Activated CD8-positive, alpha-beta memory T cell treated with anti-CD3 and anti-CD28 coated beads for 24 hours (primary cell): Measurements from ENCODE around the gene PRRT1B.
"Not testable (repeated sequence)": the region's sequence is repeated elsewhere in the genome, so short reads cannot be mapped to it uniquely, and the experiment has no call there.

Source experiments
- DNase-seq: peaks from one replicate; pipeline ENCODE4 v3.0.0-alpha.2; 2020

Gene PRRT1B

GRCh38 chr9:131523086-131523388 is 22.3 kb upstream of the PRRT1B start:
- DNase-seq, result no peak

- DNase-seq, result no peak
These were observed 21.6 kb upstream of the PRRT1B start for GRCh38 chr9:131523451-131524435.

DNA sequence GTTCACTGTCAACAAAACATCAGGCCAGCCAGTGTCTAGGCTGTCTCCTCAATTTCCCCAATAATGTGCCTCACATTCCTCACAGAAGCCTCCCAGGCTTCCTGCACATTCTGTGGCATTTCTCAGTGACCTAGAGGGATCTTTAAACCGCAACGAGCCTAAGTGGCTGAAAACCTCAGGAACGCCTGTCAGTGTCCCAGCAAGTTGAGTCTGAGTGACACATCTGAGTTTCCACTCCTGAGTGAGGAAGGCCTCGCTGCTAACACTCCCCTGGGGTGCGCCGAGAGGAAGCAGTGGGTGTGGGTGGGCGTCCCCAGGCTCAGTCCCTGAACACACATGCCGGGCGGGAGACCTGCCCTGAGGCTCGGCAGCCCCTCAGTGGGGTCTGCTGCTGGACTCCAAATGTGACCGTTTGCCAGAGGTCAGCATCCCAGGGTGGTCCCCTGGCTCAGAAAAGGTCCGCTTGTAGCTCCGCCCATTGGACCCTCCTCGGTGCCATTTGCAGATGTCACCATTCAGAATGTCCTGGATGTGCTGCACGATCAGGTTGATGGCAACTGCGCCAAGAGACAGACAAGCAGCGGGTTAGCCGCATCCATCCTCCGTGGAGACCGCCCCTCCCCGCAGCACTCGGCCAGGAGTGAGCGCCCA is 20.5 kb upstream of the PRRT1B start:
- no peak for DNase-seq

DNA sequence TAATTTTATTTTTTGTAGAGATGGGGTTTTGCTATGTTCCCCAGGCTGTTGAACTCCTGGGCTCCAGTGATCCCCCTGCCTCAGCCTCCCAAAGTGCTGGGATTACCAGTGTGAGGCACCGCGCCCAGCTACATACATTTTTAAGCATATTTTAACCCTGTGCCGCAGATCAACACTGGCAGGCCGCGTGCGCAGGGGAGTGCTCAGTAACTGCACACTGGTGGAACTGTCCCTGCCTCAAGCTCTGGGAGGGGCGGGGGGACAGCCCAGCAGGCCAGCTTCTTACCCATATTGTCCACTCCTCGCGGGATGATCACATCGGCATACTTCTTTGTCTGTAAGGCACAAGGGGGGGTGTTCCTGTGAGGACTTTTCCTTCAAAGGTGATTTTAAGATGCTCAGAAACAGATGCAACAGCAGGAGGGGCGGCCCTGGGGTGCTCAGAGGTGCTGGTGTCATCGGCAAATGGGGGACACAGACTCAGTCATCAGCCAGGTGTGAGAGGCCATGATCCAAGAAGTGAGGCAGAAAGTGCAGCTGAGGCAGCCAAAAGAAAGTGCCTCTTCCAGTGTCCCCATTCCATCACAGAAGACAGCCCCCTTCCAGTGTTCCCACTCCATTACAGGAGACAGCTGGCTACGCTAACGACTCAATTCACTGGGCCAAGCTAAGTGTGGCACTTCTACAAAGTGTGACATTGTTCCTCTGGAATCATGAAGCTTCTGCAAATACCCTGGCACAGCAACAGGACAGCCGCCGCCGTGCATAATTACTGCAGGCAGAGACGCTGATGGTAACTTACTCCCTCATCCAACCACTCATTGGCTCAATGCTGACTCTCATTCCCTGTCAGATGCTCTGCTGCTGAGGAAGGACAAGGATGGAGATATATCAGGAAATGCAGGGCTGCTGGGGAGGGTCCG is 19.4 kb upstream of the PRRT1B start:
- DNase-seq, result no peak

DNA sequence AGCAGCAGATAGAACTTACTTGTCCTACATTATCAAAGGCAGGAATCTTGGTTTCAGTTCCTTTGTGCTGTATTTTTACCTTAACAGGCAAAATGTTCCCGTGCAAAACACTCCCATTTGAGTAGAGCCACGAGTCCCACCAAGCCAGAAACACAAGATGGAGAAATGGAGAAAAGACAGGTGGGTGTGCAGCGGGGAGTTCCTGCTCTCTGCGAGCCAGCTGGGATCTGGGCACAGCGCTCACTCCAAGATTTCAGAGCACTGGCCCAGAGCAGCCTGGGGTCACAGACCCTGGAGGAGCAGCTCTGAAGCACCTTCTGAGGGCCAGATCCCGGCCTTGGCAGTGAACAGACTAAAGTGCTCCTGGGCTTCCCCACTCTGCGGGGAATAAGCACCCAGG is 17.1 kb upstream of the PRRT1B start:
- DNase-seq, result no peak

DNA sequence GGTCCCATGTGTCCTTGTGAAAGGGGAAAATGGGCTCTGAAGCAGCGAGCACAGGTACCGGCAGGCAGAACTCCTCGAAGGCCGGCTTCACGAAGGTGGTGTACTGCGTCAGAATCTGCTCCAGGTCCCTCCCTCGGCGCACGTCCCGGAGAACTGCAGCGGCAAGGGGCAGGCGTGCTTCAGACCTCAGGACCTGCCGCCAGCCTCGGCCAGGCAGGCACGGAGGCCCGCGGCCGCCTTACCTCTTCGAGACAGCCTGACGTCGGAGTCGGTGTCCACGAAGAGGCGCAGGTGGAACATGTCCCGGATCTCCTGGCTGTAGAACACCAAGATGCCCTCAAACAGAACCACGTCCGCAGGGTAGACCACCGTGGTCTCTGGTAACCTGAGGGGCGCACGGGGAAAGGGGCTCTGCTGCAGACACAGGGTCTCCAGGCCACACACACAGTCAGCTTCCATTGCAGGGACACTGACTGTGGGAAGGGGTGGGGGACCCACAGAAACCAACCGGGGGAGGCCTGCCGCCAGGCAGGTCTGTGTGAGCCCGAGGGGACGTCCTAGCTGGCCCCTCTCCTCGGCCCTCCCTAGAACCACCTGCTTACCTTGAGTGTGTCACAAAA is 16.3 kb upstream of the PRRT1B start:
- DNase-seq, result no peak

- DNase-seq, result no peak
These were observed 15.5 kb upstream of the PRRT1B start for GRCh38 chr9:131529597-131530545.

DNA sequence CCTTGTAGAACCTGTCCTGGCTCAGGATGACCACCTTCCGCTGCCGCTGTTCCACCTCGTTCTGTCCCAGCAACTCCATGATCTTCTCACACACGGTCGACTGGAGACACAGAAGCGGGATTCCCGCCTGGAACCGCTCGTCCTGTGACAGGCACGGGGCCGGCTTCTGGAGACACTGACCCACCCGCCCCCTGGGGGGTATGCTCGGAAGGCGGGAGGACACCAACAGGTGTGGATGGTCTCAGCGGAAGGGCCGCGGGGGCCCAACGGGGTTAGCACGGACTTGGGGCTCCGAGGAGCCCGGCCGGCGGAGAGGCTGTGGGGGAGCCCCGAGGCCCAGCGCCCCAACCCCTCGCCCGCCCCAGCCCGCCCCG is 14.8 kb upstream of the PRRT1B start:
- no peak for DNase-seq

DNA sequence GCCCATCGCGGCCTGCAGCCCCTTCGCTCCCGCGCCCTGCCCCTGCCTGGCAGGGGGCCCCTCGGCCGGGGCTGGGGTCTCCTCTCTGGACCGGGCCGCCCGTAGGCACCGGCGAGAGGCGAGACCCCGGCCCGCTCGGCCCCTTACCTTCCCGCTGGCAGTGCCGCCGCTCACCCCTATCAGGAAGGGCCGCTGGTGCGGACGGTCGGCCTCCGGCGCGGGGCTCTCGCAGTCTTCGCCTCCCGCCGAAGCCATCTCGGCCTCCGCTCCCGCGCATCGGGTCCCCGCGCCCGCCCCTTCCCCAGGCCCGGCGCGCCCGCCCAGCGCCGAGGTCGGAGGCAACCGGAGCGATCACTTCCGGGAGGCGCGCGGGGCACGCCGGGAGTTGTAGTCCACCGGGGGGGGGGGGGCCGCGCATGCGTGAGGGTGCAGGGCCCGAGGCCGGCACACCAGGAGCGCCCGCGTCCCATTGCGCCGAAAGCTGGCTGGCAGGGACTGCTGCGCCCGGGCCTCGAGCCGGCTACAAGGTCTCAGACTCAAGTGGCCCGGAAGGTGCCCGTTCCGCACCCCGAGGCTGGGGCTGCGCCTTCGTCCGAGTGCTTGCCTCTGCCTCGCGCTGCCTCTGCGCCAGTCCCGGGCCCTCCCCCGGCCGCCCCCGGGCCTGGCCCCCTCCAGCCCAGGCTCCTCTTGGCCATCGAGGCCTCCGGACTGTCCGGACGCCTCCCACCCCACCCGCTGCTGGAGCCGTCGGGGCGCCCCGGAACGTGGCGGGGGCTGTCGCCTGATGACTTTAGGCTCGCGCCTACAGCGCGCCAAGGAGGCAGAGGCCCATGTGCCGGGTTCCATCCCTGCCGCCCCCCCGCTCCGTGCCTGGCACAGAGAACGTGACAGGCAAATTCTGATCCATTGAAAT is 14.1 kb upstream of the PRRT1B start, which contains the start of gene UCK1:
TSS of gene UCK1 (minus strand) at position 344 of the 913 bp plus-strand sequence. CDS start at position 255, 89 bp downstream.
- DNase-seq, result peak; percentile 87

DNA sequence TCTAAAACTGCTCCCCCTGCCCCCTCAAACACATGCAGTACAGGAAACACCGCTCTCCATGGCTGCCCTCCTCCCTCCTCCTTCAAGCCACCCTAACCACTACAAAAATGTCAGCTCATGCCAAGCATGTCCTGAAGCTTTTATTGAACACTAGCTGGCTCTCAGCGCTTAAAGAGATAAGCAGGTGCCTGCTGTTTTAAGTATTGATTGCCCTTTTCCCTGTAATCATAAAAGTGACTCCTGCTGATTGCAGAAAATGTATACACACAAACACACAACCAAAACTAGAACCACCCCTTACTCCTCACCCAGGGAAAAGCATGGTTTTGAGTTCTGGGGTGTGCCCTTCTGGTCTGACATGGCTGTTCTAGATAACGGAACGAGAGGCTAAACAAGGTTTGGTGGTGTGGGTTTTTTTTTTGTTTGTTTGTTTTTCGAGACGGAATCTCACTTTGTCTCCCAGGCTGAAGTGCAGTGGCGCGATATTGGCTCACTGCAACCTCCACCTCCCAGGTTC is 10.5 kb upstream of the PRRT1B start:
- no peak for DNase-seq

- DNase-seq, result no peak
These were observed 7.4 kb upstream of the PRRT1B start for GRCh38 chr9:131537946-131538345.

DNA sequence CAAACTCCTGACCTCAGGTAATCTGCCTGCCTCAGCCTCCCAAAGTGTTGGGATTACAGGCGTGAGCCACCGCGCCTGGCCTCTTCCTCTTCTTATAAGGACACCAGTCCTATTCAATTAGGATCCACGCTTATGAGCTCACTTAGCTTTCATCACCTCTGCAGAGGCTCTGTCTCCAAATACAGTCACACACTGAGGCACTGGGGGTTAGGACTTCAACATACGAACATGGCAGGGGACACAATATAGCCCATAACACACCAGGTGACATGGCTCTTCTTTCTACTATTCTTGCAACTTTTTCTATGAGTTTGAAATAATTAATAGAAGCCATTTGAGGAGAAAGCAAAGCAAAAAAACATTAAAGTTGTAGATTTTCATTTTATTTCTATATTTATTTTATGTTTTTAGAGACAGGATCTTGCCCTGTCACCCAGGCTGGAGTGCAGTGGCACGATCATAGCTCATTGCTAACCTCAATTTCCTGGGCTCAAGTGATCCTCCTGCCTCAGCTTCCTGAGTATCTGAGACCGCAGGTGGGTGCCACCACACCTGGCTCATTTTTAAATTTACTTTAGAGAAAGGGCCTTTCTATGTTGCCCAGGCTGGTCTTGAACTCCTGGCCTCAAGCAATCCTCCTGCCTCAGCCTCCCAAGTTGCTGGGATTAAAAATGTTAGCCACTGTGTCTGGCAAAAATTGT is 6.0 kb upstream of the PRRT1B start:
- DNase-seq, result no peak

- no peak for DNase-seq
These were observed 2.2 kb upstream of the PRRT1B start for GRCh38 chr9:131543141-131543540.

DNA sequence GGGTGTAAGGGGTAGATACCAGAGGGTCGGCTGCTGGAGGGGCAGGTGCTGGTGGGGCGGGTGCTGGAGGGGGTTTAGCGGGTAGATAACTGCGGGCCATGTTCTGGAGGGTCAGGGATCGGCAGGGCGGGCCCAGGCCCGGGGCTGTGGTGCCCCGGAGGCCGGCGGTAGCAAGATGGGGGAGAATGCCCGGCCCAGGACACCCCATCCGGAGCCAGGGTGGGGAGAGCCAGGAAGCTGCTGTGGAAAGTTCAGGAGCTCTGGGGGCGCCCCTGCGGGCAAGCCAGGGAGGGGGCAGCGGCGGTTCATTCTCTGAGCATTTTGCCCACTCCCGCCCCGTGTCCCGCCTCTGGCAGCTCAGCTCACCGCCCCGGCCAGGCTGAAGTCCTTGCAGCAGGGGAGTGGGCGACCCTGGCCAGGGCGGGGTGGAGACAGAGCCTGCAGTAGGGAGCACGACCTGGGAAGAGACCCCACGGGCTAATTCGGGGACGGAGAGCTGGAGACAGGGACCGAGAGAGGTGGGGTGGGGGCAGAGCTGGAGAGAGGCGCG is 538 bp downstream of the PRRT1B start:
- no peak for DNase-seq

DNA sequence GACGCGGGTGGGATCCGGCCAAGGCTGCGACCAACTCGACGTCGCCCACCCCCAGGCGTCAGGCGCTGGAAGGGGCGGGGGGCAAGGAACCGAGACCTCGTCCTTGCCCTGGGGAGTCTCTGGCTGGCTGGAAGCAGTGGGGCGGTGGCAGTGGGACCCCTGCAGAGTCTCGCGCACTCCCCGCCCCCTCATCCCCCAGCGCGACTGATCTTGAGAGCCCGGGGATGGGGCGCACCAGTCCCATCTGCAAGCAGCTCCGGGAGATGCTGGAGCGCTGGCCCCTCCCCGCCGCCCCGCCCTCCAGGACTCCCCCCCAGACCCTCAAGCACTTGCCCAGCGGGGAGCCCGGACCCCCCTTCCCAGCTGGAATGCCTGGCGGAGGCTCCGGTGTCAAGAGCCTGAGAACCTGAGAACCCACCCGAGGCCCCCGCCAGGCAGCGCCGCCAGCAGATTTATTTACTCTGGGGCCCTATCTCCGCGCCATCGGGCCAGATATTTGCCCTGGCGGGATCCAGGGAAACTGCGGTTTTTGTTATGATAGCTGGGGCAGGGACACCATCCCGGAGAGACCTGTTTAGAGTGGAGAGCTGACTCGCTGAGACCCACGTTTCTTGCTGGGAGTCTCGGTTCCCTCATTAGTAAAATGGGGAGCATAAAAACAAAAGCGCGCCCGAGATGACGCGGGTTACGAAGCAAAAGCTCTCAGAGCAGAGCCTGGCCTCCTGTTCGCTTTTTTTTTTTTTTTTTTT is 1.2 kb downstream of the PRRT1B start:
- DNase-seq, result no peak

DNA sequence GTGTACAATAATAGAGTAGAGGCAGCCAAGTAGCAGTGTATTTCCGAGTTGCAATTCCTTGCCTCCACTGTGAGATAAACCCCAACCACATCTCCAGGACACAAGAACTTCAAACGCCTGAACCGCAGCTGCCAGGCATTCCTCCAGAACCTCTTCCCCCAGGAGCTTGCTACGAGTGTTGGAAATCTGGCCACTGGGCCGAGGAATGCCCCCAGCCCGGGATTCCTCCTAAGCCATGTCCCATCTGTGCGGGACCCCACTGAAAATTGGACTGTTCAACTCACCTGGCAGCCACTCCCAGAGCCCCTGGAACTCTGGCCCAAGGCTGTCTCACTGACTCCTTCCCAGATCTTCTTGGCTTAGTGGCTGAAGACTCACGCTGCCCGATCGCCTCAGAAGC is 3.9 kb downstream of the PRRT1B start:
- DNase-seq, result not testable (repeated sequence)

GRCh38 chr9:131550465-131550864 is 5.1 kb downstream of the PRRT1B start:
- DNase-seq, result not testable (repeated sequence)

DNA sequence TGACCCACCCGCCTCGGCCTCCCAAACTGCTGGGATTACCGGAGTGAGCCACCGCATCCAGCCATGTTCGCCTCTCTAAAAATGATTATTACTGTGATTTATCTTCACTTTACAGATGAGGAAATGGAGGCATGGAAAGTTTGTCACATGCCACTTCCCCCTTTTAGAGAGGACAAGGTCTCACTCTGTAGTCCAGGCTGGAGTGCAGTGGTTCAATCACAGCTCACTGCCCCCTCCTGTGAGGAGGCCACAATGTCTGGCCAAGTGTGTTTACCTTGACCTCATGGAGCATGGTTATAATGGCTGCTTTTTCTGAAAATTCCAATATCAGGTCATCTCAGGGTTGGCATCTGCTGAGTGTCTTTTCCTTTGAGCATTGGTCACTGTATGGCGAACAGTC is 6.7 kb downstream of the PRRT1B start:
- no peak for DNase-seq
